ENCODE data around the gene CTIF.

CTIF gene

DNA sequence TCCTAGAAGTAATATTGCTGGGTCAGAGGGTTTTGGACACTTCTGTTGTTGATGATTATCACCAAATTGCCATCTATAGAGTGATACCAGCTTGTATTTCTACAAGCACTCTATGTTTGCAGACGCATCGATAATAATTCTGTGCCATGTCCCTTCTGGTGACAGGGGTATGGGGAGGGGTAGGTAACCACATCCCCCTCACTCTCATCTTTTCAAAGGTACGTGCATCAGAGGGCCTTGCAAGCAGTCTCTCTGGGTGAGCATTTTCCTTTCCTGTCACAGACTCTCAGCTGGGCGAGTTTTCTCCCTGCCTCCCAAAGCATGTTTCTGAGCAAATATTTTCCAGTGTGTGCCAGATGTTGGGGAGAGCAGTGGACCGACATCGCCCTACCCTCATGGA lies 314.0 kb downstream of the CTIF start:
- no peak for DNase-seq (ENCODE audit: extremely low read depth, low read depth)
- TF ChIP-seq, protein P1, sequence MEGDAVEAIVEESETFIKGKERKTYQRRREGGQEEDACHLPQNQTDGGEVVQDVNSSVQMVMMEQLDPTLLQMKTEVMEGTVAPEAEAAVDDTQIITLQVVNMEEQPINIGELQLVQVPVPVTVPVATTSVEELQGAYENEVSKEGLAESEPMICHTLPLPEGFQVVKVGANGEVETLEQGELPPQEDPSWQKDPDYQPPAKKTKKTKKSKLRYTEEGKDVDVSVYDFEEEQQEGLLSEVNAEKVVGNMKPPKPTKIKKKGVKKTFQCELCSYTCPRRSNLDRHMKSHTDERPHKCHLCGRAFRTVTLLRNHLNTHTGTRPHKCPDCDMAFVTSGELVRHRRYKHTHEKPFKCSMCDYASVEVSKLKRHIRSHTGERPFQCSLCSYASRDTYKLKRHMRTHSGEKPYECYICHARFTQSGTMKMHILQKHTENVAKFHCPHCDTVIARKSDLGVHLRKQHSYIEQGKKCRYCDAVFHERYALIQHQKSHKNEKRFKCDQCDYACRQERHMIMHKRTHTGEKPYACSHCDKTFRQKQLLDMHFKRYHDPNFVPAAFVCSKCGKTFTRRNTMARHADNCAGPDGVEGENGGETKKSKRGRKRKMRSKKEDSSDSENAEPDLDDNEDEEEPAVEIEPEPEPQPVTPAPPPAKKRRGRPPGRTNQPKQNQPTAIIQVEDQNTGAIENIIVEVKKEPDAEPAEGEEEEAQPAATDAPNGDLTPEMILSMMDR (IDR thresholded peaks at IDR 0.05; ENCODE audit: low read depth, low read length, missing control alignments), result no peak
- H3K4me3 ChIP-seq (replicated peaks; ENCODE audit: low read depth, low read length), result no peak overlapping the region

DNA sequence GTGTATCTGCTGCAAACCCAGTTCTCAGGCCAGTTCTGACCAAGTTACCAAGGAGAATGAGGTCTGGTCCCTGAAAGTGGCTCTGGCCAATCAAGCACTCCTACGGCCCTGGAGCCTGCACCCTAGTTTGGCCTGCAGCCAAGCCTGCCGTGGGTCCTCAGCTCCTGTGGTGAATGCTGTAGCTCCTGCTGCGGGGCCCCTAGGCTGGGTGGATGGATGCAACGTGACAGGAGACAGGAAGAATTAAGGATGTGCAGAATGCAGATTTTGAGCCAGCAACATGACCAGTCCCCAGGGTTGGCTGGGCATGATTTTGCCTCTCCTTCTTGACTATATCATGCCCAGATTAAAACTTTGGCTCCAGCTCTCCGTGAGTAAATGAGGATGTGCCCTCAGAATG lies 314.8 kb downstream of the CTIF start:
- TF ChIP-seq, protein P1 (IDR thresholded peaks at IDR 0.05; ENCODE audit: low read depth, low read length, missing control alignments), result no peak
- H3K4me3 ChIP-seq (replicated peaks; ENCODE audit: low read depth, low read length), result no peak overlapping the region
- no peak for DNase-seq (ENCODE audit: extremely low read depth, low read depth)

DNA sequence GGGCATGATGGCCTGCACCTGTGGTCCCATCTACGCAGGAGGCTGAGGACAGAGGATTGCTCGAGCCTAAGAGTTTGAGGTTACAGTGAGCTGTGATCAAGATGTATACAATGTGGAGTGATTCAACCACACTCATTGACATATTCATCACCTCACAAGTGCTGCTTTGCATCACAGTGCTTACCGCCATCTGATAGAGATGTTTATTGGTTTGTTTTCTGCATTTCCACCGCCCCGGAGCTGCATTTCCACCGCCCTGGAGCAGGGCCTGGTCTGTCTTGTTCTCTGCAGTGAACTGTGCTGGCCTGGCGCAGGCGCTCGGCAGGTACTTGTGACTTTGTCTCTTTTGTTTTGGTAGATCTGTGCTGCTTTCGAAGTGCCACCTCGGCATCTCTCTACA lies 315.9 kb downstream of the CTIF start:
- H3K4me3 ChIP-seq (replicated peaks; ENCODE audit: low read depth, low read length), result no peak overlapping the region
- TF ChIP-seq, protein P1 (IDR thresholded peaks at IDR 0.05; ENCODE audit: low read depth, low read length, missing control alignments), result no peak
- no peak for DNase-seq (ENCODE audit: extremely low read depth, low read depth)

DNA sequence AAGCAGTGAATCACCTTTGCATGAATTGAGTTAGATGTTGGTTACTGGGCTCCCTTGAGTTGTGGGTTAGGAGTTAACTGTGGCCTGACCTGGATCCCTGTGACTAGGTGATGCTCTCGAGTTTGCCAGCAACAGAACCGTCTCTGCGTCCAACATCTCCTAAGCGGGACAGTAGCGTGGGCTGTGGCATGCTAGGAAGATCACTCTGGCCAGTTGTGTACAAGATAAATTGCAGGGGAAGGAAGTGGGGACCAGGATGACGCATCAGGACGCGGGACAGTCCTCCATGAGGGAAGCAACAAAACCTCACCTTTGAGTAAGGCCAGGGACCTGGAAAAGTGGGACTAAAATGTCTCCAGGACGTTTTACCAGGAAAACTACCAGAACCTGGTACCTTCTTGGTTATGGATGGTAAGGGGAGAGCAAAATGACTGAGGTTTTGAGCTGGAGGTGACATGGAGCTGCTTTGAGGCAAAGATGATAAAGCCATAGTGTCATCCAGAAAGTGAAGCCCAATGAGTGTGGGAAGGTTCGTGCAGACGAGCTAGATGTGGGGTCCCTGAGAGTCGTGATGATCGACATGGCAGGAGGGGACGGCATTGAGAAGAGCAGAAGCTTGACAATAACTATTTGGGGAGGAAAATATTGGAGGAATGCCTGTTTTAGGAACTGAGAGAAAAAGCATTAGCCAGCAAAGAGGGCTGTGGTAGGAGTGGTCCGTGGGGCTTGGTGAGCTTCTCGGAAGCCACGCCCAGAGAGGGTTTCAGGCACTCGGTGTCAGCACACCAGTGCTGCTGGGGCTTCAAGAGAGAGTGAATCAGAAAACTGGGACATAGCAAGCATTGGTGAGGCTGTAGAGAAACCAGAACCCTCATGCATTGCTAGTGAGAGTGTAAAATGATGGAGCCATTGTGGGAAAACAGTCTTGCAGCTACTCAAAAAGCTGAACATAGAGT lies 316.9 kb downstream of the CTIF start:
- no peak for DNase-seq (ENCODE audit: extremely low read depth, low read depth)
- H3K4me3 ChIP-seq (replicated peaks; ENCODE audit: low read depth, low read length), result no peak overlapping the region
- TF ChIP-seq, protein P1 (IDR thresholded peaks at IDR 0.05; ENCODE audit: low read depth, low read length, missing control alignments), result no peak

DNA sequence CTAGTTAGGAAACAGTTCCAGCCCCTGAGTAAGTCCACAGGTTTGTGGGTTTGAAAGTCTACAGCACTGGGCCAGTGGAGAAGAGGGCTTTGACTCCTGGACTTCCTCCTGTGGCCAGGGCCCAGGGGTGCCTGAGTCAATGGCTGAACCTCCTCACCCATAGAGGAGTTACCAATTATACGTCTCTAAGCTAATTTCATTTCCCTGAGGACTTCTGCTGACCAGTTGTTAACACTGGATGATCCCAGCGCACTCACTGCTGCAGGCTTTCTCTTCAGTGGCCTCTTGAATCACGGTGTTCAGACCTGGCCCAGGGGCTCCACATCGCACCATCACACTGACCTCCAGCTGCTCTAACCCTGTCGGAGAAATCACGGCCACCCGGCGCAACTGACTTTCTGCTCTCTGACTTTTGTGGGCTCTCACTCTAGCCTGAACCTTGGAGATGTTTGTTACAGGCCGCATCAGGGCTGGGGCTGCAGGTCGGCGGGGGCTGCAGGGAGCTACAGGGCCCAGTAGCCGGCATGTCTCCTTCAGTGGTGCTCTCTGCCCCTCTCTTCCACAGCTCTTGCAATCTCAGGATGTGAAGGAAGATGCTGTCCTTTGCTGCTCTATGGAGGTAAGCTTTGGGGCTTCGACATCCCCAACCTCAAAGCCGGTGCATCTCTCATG lies 318.3 kb downstream of the CTIF start:
- TF ChIP-seq, protein P1 (IDR thresholded peaks at IDR 0.05; ENCODE audit: low read depth, low read length, missing control alignments), result no peak
- no peak overlapping the region for H3K4me3 ChIP-seq (replicated peaks; ENCODE audit: low read depth, low read length)
- no peak for DNase-seq (ENCODE audit: extremely low read depth, low read depth)

DNA sequence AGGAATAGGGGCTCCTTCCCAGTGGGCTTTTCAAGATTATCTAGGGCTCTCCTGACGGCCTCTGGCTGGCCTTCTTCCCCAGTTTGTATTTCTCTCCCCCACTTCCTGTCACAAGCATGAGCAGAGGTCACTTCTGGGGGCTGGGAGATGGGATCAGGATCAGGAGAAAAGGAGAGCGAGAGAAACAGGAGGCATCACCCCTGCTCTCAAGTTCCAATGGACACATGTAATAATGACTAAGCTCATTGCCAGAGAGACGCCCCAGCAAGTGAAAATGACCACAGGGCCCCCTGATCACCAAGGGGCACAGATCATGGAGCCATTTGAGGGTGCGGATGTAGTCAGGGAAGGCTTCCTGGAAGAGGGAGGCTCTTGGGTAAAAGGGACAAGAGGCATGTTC lies 319.8 kb downstream of the CTIF start:
- TF ChIP-seq, protein P1 (IDR thresholded peaks at IDR 0.05; ENCODE audit: low read depth, low read length, missing control alignments), result no peak
- DNase-seq (ENCODE audit: extremely low read depth, low read depth), result no peak

More for the DNA sequence above, 319.8 kb downstream of the CTIF start:
- H3K4me3 ChIP-seq (replicated peaks; ENCODE audit: low read depth, low read length), result no peak overlapping the region

All from HFF-Myc (cell line).